ENCODE data around the gene KLHL8.

Gene KLHL8

DNA sequence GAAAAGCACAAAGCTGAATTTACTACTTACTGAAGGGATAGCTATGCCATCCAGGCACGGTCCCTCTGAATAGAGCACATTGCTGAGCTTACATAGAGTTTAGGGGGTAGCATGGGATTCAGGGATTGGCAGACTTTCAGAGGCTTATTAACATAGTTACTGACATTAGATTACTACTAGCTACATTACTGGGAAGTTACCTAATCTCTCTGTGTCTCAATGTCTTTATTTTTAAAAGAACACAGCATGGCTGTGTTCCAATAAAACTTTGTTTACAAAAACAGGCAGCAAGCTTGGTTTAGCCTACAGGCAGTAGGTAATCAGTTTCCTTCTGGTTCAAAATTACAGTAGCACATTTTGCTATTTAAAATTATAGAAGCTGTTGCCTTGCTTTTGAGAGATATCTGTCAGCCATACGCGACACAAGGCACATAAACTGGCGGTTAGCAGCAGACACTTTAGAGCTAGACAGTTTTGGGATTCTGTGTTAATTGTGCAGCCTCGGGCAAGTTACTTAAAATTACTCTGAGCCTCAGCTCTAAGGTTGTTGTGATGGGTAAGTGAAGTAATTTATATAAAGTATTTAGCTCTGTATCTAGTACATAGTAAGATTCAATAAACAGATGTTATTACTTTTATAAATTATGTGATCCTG lies 6.9 kb downstream of the KLHL8 start:
- no peak overlapping the region for H3K27ac Mint-ChIP-seq
- H3K4me3 Mint-ChIP-seq, result no peak overlapping the region
- no peak for TF ChIP-seq CTCF (IDR thresholded peaks at IDR 0.05)
- no peak for DNase-seq
- peaks cover 7% of the 10 kb centered on the region for H3K4me1 Mint-ChIP-seq
- no peaks in the 10 kb centered on the region for H3K27me3 Mint-ChIP-seq (ENCODE audit: low read depth, poor library complexity)
- peaks cover 6% of the 10 kb centered on the region for H3K36me3 Mint-ChIP-seq (ENCODE audit: low read depth)
- H3K9me3 Mint-ChIP-seq, result no peaks in the 10 kb centered on the region

DNA sequence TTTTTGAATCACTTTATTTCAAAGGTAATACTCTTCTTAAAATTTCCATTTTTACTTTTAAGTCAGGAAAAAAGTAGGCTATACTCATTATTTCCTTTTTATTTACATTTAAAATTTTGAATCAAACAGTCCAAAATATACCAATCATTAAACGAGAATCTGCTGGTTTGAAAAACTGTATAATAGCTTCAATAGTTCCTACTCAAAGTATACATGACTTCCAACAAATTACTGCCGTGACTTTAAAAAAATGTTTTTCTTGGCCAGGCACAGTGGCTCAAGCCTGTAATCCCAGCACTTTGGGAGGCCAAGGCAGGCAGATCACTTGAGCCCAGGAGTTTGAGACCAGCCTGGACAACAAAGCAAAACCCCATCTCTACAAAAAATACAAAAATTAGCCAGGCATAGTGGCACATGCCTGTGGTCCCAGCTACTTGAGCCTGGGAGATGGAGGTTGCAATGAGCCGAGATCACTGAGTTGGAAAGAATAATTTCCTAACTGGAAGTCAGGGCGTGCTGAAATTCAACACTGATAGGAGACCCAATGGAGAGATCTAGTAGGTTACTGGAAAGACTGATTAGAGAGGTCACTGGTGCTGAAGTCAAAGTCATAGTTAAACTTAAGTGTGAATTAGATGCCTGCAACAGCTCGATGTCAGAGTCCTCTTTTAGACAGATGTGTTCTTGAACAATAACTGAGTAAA lies 9.0 kb downstream of the KLHL8 start:
- Mint-ChIP-seq H3K27ac (peak overlapping the region; percentile 93), H3K36me3 (ENCODE audit: low read depth) (peaks cover 27% of the 10 kb centered on the region), H3K9me3 (peaks cover 4% of the 10 kb centered on the region), H3K4me3 (no peak overlapping the region), H3K4me1 (peaks cover 7% of the 10 kb centered on the region), H3K27me3 (ENCODE audit: low read depth, poor library complexity) (peaks cover 5% of the 10 kb centered on the region)
- no peak for DNase-seq
- TF ChIP-seq CTCF (IDR thresholded peaks at IDR 0.05), result no peak

- peaks cover 5% of the 10 kb centered on the region for H3K27me3 Mint-ChIP-seq (ENCODE audit: low read depth, poor library complexity)
- peaks cover 7% of the 10 kb centered on the region for H3K4me1 Mint-ChIP-seq
- DNase-seq, result no peak
- no peak overlapping the region for H3K4me3 Mint-ChIP-seq
- H3K36me3 Mint-ChIP-seq (ENCODE audit: low read depth), result peaks cover 34% of the 10 kb centered on the region
- no peak for TF ChIP-seq CTCF (IDR thresholded peaks at IDR 0.05)
- no peak overlapping the region for H3K27ac Mint-ChIP-seq
- H3K9me3 Mint-ChIP-seq, result peaks cover 10% of the 10 kb centered on the region
Measured at GRCh38 chr4:87209696-87210095, 10.7 kb downstream of the KLHL8 start.

DNA sequence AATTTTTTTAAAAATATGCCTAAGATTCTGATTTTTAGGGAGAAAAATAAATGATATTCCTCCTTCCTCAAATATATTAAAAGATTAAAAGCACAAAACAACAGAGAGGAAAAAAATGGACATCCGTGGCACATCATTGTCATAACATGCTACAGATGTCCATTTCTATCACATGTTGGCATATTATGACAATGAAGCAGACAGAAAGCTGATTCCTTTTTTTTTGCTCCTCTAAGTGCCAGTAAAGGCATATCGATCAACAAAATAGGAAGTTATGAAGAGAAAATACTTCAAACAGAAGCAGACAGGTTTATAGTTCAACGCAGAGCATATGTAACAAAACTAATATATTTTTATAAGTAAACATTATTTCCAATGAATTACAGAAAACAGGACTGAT lies 11.2 kb downstream of the KLHL8 start:
- Mint-ChIP-seq H3K9me3 (peaks cover 15% of the 10 kb centered on the region), H3K27me3 (ENCODE audit: low read depth, poor library complexity) (peaks cover 5% of the 10 kb centered on the region), H3K36me3 (ENCODE audit: low read depth) (peaks cover 40% of the 10 kb centered on the region), H3K4me3 (no peak overlapping the region), H3K4me1 (peaks cover 7% of the 10 kb centered on the region), H3K27ac (no peak overlapping the region)
- no peak for DNase-seq
- no peak for TF ChIP-seq CTCF (IDR thresholded peaks at IDR 0.05)

DNA sequence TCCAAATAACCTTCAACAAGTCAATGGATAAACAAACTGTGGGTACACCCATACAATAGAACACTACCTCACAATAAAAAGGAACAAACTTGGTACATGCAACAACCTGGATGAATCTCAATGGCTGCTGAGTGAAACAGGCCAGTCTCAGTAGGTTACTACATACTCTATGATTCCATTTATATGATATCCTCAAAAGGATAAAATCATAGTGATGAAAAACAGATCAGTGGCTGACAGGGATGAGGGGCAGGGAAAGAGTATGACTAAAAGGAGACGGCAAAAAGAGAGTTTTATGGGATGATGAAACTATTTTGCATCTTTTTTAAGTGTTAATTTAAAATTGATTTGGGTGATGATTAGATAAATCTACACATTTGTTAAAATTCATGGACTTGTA lies 15.9 kb downstream of the KLHL8 start:
- Mint-ChIP-seq H3K4me1 (no peaks in the 10 kb centered on the region), H3K9me3 (peaks cover 42% of the 10 kb centered on the region), H3K27me3 (ENCODE audit: low read depth, poor library complexity) (peaks cover 5% of the 10 kb centered on the region), H3K27ac (no peak overlapping the region), H3K4me3 (no peak overlapping the region), H3K36me3 (ENCODE audit: low read depth) (peaks cover 59% of the 10 kb centered on the region)
- DNase-seq, result no peak
- no peak for TF ChIP-seq CTCF (IDR thresholded peaks at IDR 0.05)

DNA sequence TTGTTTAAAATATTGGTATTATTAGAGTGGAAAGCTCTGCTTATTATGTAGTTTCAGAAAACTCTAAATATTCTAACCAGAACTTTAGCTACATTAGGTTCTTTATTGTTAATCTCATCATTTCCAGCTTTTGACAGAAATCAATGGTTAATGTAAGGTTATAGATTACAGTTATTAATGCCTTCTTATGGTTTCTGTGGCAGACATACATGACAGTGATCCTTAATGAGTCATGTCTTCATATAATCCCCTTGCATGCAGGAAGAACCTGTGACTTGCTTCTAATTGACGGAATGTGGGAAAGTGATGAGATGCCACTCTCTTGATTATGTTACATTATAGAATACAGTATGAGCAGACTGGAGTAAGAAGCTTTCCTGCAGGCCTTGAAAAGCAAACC lies 23.5 kb downstream of the KLHL8 start:
- no peak for DNase-seq
- TF ChIP-seq CTCF (IDR thresholded peaks at IDR 0.05), result no peak
- H3K36me3 Mint-ChIP-seq (ENCODE audit: low read depth), result peaks cover 13% of the 10 kb centered on the region
- H3K27ac Mint-ChIP-seq, result no peak overlapping the region
- H3K9me3 Mint-ChIP-seq, result peaks cover 10% of the 10 kb centered on the region
- H3K4me3 Mint-ChIP-seq, result no peak overlapping the region
- no peaks in the 10 kb centered on the region for H3K27me3 Mint-ChIP-seq (ENCODE audit: low read depth, poor library complexity)
- peaks cover 5% of the 10 kb centered on the region for H3K4me1 Mint-ChIP-seq

Data from nephron progenitor cell (in vitro differentiated cells).